GM18502 (cell line): ENCODE data around the gene CAPS.

Experiments
- ATAC-seq: cut with Tn5 transposase; IDR thresholded peaks from one replicate; pipeline ENCODE4 v1.9.1; 2021; ENCODE audit warnings: mild to moderate bottlenecking; ENCODE audit not compliant: unreplicated experiment, poor library complexity

Gene CAPS

GRCh38 chr19:5891938-5892771, 21.9 kb upstream of the CAPS start:
- no peak for ATAC-seq

- ATAC-seq = no peak
Observed at GRCh38 chr19:5892772-5893275, 21.2 kb upstream of the CAPS start.

- ATAC-seq = no peak
Observed at GRCh38 chr19:5893296-5893903, 20.7 kb upstream of the CAPS start.

GRCh38 chr19:5893907-5894703, 19.9 kb upstream of the CAPS start:
- no peak for ATAC-seq

GRCh38 chr19:5894704-5895349, 19.2 kb upstream of the CAPS start:
- ATAC-seq = no peak

GRCh38 chr19:5895409-5895808, 18.6 kb upstream of the CAPS start:
- ATAC-seq = no peak

- no peak for ATAC-seq
Observed at GRCh38 chr19:5895890-5896289, 18.2 kb upstream of the CAPS start.

GRCh38 chr19:5896365-5897076, 17.5 kb upstream of the CAPS start:
- ATAC-seq = no peak

GRCh38 chr19:5897189-5897969, 16.7 kb upstream of the CAPS start:
- no peak for ATAC-seq

GRCh38 chr19:5899728-5900526, 14.1 kb upstream of the CAPS start:
- no peak for ATAC-seq

GRCh38 chr19:5900976-5901375, 13.1 kb upstream of the CAPS start:
- ATAC-seq = no peak

GRCh38 chr19:5903056-5903623, 10.9 kb upstream of the CAPS start:
- no peak for ATAC-seq

- ATAC-seq = peak; percentile 44
Observed at GRCh38 chr19:5903624-5904351, 10.3 kb upstream of the CAPS start, which contains the start of gene NDUFA11. TSS of gene NDUFA11 (minus strand) at chr19:5903790. CDS start at chr19:5903708, 82 bp downstream.

GRCh38 chr19:5904352-5905113, 9.5 kb upstream of the CAPS start, which contains the start of gene VMAC:
TSS of gene VMAC (plus strand) at chr19:5904872. CDS start at chr19:5904891, 19 bp downstream.
- peak; percentile 77 for ATAC-seq

GRCh38 chr19:5905114-5905778, 8.8 kb upstream of the CAPS start:
- ATAC-seq = no peak

- ATAC-seq = no peak
Observed at GRCh38 chr19:5907241-5907640, 6.8 kb upstream of the CAPS start.
